Brain pericyte (primary cell): Measurements from ENCODE around the gene SLC25A26.

Experiments used
- DNase-seq: peaks from one replicate; pipeline ENCODE4 v3.0.0-alpha.2; 2012; ENCODE audit warnings: low read depth, low spot score

SLC25A26 gene

GRCh38 chr3:66320390-66320789 is 99.6 kb downstream of the SLC25A26 start:
- no peak for DNase-seq

GRCh38 chr3:66322436-66322835 is 101.6 kb downstream of the SLC25A26 start:
- DNase-seq: no peak

- DNase-seq: no peak
Measured at GRCh38 chr3:66326340-66326739, 105.5 kb downstream of the SLC25A26 start.

- DNase-seq: no peak
Measured at GRCh38 chr3:66335671-66336070, 114.9 kb downstream of the SLC25A26 start.

- no peak for DNase-seq
Measured at GRCh38 chr3:66336333-66336766, 115.5 kb downstream of the SLC25A26 start.

GRCh38 chr3:66338927-66339326 is 118.1 kb downstream of the SLC25A26 start:
- peak; percentile 29 for DNase-seq

- DNase-seq: no peak
Measured at GRCh38 chr3:66342717-66343356, 122.0 kb downstream of the SLC25A26 start.

GRCh38 chr3:66344391-66344811 is 123.6 kb downstream of the SLC25A26 start:
- DNase-seq: no peak

- no peak for DNase-seq
Measured at GRCh38 chr3:66344848-66345578, 124.2 kb downstream of the SLC25A26 start.

- DNase-seq: no peak
Measured at GRCh38 chr3:66348704-66349103, 127.9 kb downstream of the SLC25A26 start.

GRCh38 chr3:66350601-66351000 is 129.8 kb downstream of the SLC25A26 start:
- DNase-seq: no peak

GRCh38 chr3:66353039-66353438 is 132.2 kb downstream of the SLC25A26 start:
- DNase-seq: no peak

GRCh38 chr3:66353530-66353929 is 132.7 kb downstream of the SLC25A26 start:
- DNase-seq: no peak

GRCh38 chr3:66354001-66354400 is 133.2 kb downstream of the SLC25A26 start:
- DNase-seq: no peak

- no peak for DNase-seq
Measured at GRCh38 chr3:66355394-66355793, 134.6 kb downstream of the SLC25A26 start.

- no peak for DNase-seq
Measured at GRCh38 chr3:66355997-66356396, 135.2 kb downstream of the SLC25A26 start.

- no peak for DNase-seq
Measured at GRCh38 chr3:66361356-66361755, 140.6 kb downstream of the SLC25A26 start.

- DNase-seq: peak; percentile 22
Measured at GRCh38 chr3:66362541-66362941, 141.7 kb downstream of the SLC25A26 start.

- DNase-seq: no peak
Measured at GRCh38 chr3:66363148-66363547, 142.3 kb downstream of the SLC25A26 start.

GRCh38 chr3:66365080-66365479 is 144.3 kb downstream of the SLC25A26 start:
- no peak for DNase-seq

GRCh38 chr3:66366747-66367146 is 145.9 kb downstream of the SLC25A26 start:
- DNase-seq: no peak

GRCh38 chr3:66367979-66368378 is 147.2 kb downstream of the SLC25A26 start:
- no peak for DNase-seq

GRCh38 chr3:66370179-66370578 is 149.4 kb downstream of the SLC25A26 start:
- no peak for DNase-seq
